ENCODE data around the gene MICOS13.

- TF ChIP-seq, protein P1, sequence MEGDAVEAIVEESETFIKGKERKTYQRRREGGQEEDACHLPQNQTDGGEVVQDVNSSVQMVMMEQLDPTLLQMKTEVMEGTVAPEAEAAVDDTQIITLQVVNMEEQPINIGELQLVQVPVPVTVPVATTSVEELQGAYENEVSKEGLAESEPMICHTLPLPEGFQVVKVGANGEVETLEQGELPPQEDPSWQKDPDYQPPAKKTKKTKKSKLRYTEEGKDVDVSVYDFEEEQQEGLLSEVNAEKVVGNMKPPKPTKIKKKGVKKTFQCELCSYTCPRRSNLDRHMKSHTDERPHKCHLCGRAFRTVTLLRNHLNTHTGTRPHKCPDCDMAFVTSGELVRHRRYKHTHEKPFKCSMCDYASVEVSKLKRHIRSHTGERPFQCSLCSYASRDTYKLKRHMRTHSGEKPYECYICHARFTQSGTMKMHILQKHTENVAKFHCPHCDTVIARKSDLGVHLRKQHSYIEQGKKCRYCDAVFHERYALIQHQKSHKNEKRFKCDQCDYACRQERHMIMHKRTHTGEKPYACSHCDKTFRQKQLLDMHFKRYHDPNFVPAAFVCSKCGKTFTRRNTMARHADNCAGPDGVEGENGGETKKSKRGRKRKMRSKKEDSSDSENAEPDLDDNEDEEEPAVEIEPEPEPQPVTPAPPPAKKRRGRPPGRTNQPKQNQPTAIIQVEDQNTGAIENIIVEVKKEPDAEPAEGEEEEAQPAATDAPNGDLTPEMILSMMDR (conservative IDR thresholded peaks at IDR 0.05; ENCODE audit: low read length) = no peak
- TF ChIP-seq EZH2phosphoT487 (IDR thresholded peaks at IDR 0.05; ENCODE audit: borderline replicate concordance, low read depth, low read length) = no peak
Observed at GRCh38 chr19:5669212-5669611, 11.1 kb downstream of the MICOS13 start.
